Measurements from ENCODE around the gene CD207.

CD207 gene

GRCh38 chr2:70854411-70854810, 18.8 kb upstream of the CD207 start:
- no peaks in the 10 kb centered on the region for H3K4me1 ChIP-seq (ENCODE audit: low read depth, poor library complexity, severe bottlenecking)
- no peak overlapping the region for H3K4me3 ChIP-seq (IDR thresholded peaks at IDR 0.05; ENCODE audit: insufficient read depth, low read depth, low read length)
- H3K4me2 ChIP-seq: no peak overlapping the region
- H3K9ac ChIP-seq: no peak overlapping the region
- H3K79me2 ChIP-seq (ENCODE audit: insufficient read depth, low read depth): no peaks in the 10 kb centered on the region
- no peaks in the 10 kb centered on the region for H3K36me3 ChIP-seq (ENCODE audit: insufficient read depth)
- H2AFZ ChIP-seq (ENCODE audit: low read depth): no peak overlapping the region
- TF ChIP-seq CTCF (conservative IDR thresholded peaks at IDR 0.05; ENCODE audit: low read depth, low read length): no peak
- H3K27me3 ChIP-seq (ENCODE audit: insufficient read depth, low read depth): no peaks in the 10 kb centered on the region
- no peak overlapping the region for H3K27ac ChIP-seq
- H4K20me1 ChIP-seq (ENCODE audit: insufficient read depth): no peaks in the 10 kb centered on the region

DNA sequence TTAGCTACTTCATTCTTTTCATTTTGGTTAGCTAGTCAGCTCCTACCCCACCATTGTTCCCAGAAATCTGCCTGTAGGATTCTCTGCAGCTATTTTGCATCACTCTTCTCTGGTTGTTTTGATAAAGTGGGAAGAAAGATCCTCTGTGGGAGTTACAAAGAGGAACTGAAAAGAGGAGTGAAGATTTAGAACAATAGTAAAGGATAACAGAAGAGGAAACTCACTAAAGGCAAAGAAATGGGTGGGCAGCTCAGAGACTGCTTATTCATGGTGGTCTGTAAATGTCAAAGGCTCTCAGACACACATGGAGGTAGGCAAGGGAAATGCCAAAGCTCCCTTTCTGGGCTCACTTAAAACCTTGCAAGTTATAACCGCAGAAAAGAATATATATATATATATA, 17.2 kb upstream of the CD207 start:
- no peaks in the 10 kb centered on the region for H3K4me1 ChIP-seq (ENCODE audit: low read depth, poor library complexity, severe bottlenecking)
- no peak for TF ChIP-seq CTCF (conservative IDR thresholded peaks at IDR 0.05; ENCODE audit: low read depth, low read length)
- no peaks in the 10 kb centered on the region for H3K36me3 ChIP-seq (ENCODE audit: insufficient read depth)
- no peaks in the 10 kb centered on the region for H3K79me2 ChIP-seq (ENCODE audit: insufficient read depth, low read depth)
- H3K4me3 ChIP-seq (IDR thresholded peaks at IDR 0.05; ENCODE audit: insufficient read depth, low read depth, low read length): no peak overlapping the region
- no peak overlapping the region for H3K4me2 ChIP-seq
- no peaks in the 10 kb centered on the region for H4K20me1 ChIP-seq (ENCODE audit: insufficient read depth)
- no peaks in the 10 kb centered on the region for H3K27me3 ChIP-seq (ENCODE audit: insufficient read depth, low read depth)
- no peak overlapping the region for H2AFZ ChIP-seq (ENCODE audit: low read depth)
- H3K27ac ChIP-seq: no peak overlapping the region
- H3K9ac ChIP-seq: no peak overlapping the region

GRCh38 chr2:70851704-70852103, 16.1 kb upstream of the CD207 start:
- TF ChIP-seq CTCF (conservative IDR thresholded peaks at IDR 0.05; ENCODE audit: low read depth, low read length): no peak

DNA sequence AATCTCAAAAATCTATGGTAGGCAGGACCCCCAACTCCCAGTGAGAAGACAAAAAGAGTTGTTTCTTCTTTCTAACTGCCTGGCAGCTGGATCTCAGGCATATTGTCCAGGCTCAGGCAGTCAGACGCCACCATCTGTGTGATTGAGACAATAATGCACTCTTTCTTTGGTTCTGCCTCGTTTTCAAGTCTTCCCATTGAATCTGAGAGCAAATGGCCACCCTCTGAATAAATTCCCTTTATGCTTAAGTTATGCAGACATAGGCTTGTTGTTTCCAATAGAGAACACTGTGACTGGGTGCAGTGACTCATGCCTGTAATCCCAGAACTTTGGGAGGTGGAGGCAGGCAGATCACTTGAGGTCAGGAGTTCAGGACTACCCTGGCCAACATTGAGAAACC, 15.3 kb upstream of the CD207 start:
- Histone ChIP-seq H3K27me3 (ENCODE audit: insufficient read depth, low read depth) (no peaks in the 10 kb centered on the region), H3K4me2 (no peak overlapping the region), H3K9ac (no peak overlapping the region), H2AFZ (ENCODE audit: low read depth) (no peak overlapping the region), H3K79me2 (ENCODE audit: insufficient read depth, low read depth) (no peaks in the 10 kb centered on the region), H3K4me3 (IDR thresholded peaks at IDR 0.05; ENCODE audit: insufficient read depth, low read depth, low read length) (no peak overlapping the region), H3K4me1 (ENCODE audit: low read depth, poor library complexity, severe bottlenecking) (no peaks in the 10 kb centered on the region), H4K20me1 (ENCODE audit: insufficient read depth) (no peaks in the 10 kb centered on the region), H3K27ac (no peak overlapping the region), H3K36me3 (ENCODE audit: insufficient read depth) (no peaks in the 10 kb centered on the region)
- TF ChIP-seq CTCF (conservative IDR thresholded peaks at IDR 0.05; ENCODE audit: low read depth, low read length): no peak

More at GRCh38 chr2:70851704-70852103, 16.1 kb upstream of the CD207 start:
- no peak overlapping the region for H3K4me3 ChIP-seq (IDR thresholded peaks at IDR 0.05; ENCODE audit: insufficient read depth, low read depth, low read length)
- no peaks in the 10 kb centered on the region for H3K27me3 ChIP-seq (ENCODE audit: insufficient read depth, low read depth)
- H3K36me3 ChIP-seq (ENCODE audit: insufficient read depth): no peaks in the 10 kb centered on the region
- H3K79me2 ChIP-seq (ENCODE audit: insufficient read depth, low read depth): no peaks in the 10 kb centered on the region
- H3K4me1 ChIP-seq (ENCODE audit: low read depth, poor library complexity, severe bottlenecking): no peaks in the 10 kb centered on the region
- H4K20me1 ChIP-seq (ENCODE audit: insufficient read depth): no peaks in the 10 kb centered on the region
- no peak overlapping the region for H3K9ac ChIP-seq
- H2AFZ ChIP-seq (ENCODE audit: low read depth): no peak overlapping the region
- H3K4me2 ChIP-seq: no peak overlapping the region
- H3K27ac ChIP-seq: no peak overlapping the region
